Smooth muscle cell (in vitro differentiated cells): Measurements from ENCODE around the gene CADPS. TPM values are rescaled to one million over a fixed set of nuclear protein-coding genes. Genes with fewer than 3 reads are reported as not detected.

Experiments used
- DNase-seq: peaks from one replicate; lab custom pipeline; 2025; ENCODE audit not compliant: unreplicated experiment; lab: John Stamatoyannopoulos, UW
- H2AFZ ChIP-seq: fragments of 200-600 bp; sonication (generic); 2 replicates; pipeline ENCODE4 v1.6.0; 2016; ENCODE audit warnings: antibody characterized with exemption, low read depth, mild to moderate bottlenecking
- H3F3A ChIP-seq: fragments of 200-600 bp; sonication (generic); 2 replicates; pipeline ENCODE4 v1.6.0; 2017; ENCODE audit warnings: antibody characterized with exemption, low read depth
- H3K27ac ChIP-seq: fragments of 200-600 bp; sonication (generic); 2 replicates; pipeline ENCODE4 v1.5.1; 2016; ENCODE audit warnings: low read depth, mild to moderate bottlenecking
- H3K27me3 ChIP-seq: fragments of 200-600 bp; sonication (generic); 2 replicates; pipeline ENCODE4 v1.6.1; 2016; ENCODE audit warnings: low read depth, mild to moderate bottlenecking
- H3K36me3 ChIP-seq: fragments of 200-600 bp; sonication (generic); 2 replicates; pipeline ENCODE4 v1.5.1; 2016; ENCODE audit warnings: low read depth
- H3K4me1 ChIP-seq: fragments of 200-600 bp; sonication (generic); 2 replicates; pipeline ENCODE4 v1.5.1; 2016; ENCODE audit warnings: low read depth
- H3K4me2 ChIP-seq: fragments of 200-600 bp; sonication (generic); 2 replicates; pipeline ENCODE4 v1.6.0; 2016; ENCODE audit warnings: mild to moderate bottlenecking
- H3K4me3 ChIP-seq: fragments of 200-600 bp; sonication (generic); 2 replicates; pipeline ENCODE4 v1.5.1; 2016; ENCODE audit warnings: mild to moderate bottlenecking
- H3K79me2 ChIP-seq: fragments of 200-600 bp; sonication (generic); 2 replicates; pipeline ENCODE4 v1.6.0; 2016; ENCODE audit warnings: low read depth, mild to moderate bottlenecking
- H3K9ac ChIP-seq: fragments of 200-600 bp; sonication (generic); 2 replicates; pipeline ENCODE4 v1.6.0; 2016; ENCODE audit warnings: low read depth
- H3K9me3 ChIP-seq: fragments of 200-600 bp; sonication (generic); replicated peaks from 2 replicates; pipeline ENCODE4 v1.5.1; 2016; ENCODE audit warnings: low read depth
- H4K20me1 ChIP-seq: fragments of 200-600 bp; sonication (generic); 2 replicates; pipeline ENCODE4 v1.6.0; 2016; ENCODE audit warnings: low read depth
- WGBS: methylation state at CpG from one replicate; pipeline ENCODE4 v1.1.7; 2016; ENCODE audit warnings: low lambda C conversion rate; 5-methylcytosine and 5-hydroxymethylcytosine counted together
- polyA plus RNA-seq: library from polyadenylated mRNA; unstranded; fragments of >200 nt; fragmentation: Nextera tagmentation; extraction: Ambion mirVana; gene quantifications from 2 replicates; pipeline ENCODE4 v1.2.1, GENCODE V29; 2016
- total RNA-seq: library from RNA; depleted of rRNA; stranded (reverse); fragments of >200 nt; gene quantifications from 2 replicates; pipeline ENCODE4 v1.2.3, GENCODE V29; 2014
- TF ChIP-seq, protein P1 (sequence below): fragments of 200-600 bp; sonication (generic); IDR thresholded peaks from 2 replicates; pipeline ENCODE4 v1.5.1; 2017; ENCODE audit warnings: borderline replicate concordance, mild to moderate bottlenecking, antibody characterized with exemption; ENCODE audit not compliant: insufficient read depth, poor library complexity, severe bottlenecking

The CADPS gene
- total and polyA plus RNA-seq, 2 experiments from 2014 or later, result 4.4 to 38.4 TPM

DNA sequence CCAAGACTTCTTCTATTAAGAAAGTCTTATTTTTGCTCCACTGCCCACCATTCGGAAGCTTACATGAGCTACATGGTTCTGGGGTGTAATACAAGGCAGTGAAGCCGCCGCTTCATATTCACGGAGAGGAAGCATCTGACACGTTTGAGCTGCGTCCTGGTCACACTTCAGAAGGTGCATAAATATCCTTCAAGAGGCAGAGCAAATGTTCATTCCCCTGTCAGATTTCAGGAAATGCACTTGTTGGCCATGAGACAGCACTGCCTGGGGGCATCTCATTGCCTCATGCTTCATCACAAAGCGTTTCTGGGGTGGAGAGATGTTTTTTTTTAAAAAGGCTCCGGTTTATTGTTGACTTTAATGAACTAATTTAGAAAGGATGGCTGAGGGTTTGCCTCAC lies 119.9 kb downstream of the CADPS start:
- Histone ChIP-seq H3K4me2 (no peak overlapping the region), H3K27me3 (no peaks in the 10 kb centered on the region), H3K36me3 (no peaks in the 10 kb centered on the region), H3K4me1 (no peaks in the 10 kb centered on the region), H3K79me2 (no peaks in the 10 kb centered on the region), H3F3A (no peaks in the 10 kb centered on the region), H3K4me3 (no peak overlapping the region), H3K27ac (no peak overlapping the region), H3K9me3 (no peaks in the 10 kb centered on the region), H3K9ac (no peak overlapping the region), H2AFZ (no peak overlapping the region), H4K20me1 (no peaks in the 10 kb centered on the region)
- TF ChIP-seq, protein P1, sequence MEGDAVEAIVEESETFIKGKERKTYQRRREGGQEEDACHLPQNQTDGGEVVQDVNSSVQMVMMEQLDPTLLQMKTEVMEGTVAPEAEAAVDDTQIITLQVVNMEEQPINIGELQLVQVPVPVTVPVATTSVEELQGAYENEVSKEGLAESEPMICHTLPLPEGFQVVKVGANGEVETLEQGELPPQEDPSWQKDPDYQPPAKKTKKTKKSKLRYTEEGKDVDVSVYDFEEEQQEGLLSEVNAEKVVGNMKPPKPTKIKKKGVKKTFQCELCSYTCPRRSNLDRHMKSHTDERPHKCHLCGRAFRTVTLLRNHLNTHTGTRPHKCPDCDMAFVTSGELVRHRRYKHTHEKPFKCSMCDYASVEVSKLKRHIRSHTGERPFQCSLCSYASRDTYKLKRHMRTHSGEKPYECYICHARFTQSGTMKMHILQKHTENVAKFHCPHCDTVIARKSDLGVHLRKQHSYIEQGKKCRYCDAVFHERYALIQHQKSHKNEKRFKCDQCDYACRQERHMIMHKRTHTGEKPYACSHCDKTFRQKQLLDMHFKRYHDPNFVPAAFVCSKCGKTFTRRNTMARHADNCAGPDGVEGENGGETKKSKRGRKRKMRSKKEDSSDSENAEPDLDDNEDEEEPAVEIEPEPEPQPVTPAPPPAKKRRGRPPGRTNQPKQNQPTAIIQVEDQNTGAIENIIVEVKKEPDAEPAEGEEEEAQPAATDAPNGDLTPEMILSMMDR, result no peak
- DNase-seq, result no peak
- WGBS, result 88% methylated on average over 8 of the region's 8 CpGs

DNA sequence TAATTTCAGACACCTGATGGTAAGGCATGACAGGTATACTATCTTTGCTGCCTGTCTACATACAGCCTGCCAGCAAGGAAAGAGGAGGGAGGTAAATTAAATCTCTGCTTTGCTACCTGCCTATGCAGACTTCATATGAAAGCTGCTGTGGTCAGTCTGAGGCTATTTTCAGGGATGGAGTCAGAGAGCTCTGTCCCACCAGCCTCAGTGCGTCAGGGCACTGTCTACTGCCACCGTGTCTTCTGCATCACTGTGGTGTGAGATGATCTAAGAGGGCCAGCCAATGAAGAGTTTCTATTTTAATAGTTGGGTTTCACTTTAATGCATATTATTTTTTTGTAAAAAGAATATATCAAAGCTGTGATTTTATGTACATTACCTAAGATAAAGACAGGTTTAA lies 125.6 kb downstream of the CADPS start:
- WGBS, result 86% methylated on average over 2 of the region's 2 CpGs
- TF ChIP-seq, protein P1, result no peak
- Histone ChIP-seq H3K4me2 (no peak overlapping the region), H3K79me2 (no peaks in the 10 kb centered on the region), H3K4me3 (no peak overlapping the region), H3K9ac (no peak overlapping the region), H2AFZ (no peak overlapping the region), H3K4me1 (no peaks in the 10 kb centered on the region), H4K20me1 (no peaks in the 10 kb centered on the region), H3K9me3 (no peaks in the 10 kb centered on the region), H3K27me3 (no peaks in the 10 kb centered on the region), H3K27ac (no peak overlapping the region), H3K36me3 (no peaks in the 10 kb centered on the region), H3F3A (no peaks in the 10 kb centered on the region)
- DNase-seq, result no peak

DNA sequence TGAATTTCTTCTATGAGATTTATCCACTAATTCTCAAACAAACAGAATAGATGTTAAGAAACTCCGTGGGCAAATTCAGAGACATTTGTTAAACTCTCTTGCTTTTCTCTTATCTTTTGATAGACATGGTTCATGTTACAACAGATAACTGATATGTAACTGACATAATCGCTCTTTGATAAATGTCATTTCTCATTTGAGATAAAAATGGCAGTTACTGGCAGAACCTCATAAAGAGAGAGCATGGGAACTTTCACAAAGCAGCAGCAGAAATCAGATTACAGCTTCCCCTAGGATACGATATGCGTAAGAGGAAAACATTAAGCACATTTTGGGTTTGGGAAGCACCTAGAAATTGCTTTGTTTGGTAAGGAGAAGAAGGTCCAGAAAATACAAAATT lies 126.1 kb downstream of the CADPS start:
- Histone ChIP-seq H3K4me1 (no peaks in the 10 kb centered on the region), H2AFZ (no peak overlapping the region), H3K79me2 (no peaks in the 10 kb centered on the region)

DNA sequence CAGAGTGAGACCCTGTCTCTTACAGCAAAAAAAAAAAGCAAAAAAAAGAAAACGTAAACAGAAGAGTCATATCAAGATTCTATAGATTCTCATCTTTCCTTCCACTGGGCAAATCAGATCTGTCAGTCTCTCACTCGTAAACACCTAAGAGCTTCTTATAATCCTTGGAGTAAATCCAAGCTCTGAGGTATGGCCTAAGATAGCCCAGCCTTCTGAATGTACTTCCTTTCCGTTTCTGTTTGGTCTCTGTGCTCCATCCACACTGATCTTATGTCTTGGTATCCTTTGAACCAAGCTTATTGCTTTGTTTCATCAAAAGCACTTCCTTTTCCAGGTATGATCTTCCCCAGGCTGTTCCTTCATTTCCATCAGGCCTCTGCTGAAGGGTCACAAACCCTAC lies 137.8 kb downstream of the CADPS start:
- Histone ChIP-seq H3K4me3 (no peak overlapping the region), H3K4me2 (no peak overlapping the region), H3K9me3 (no peaks in the 10 kb centered on the region), H3F3A (no peaks in the 10 kb centered on the region), H3K27ac (no peak overlapping the region), H3K36me3 (no peaks in the 10 kb centered on the region), H3K9ac (no peak overlapping the region), H3K79me2 (no peaks in the 10 kb centered on the region), H2AFZ (no peak overlapping the region), H3K27me3 (no peaks in the 10 kb centered on the region), H4K20me1 (no peaks in the 10 kb centered on the region), H3K4me1 (no peaks in the 10 kb centered on the region)
- DNase-seq, result no peak
- WGBS, result 87% methylated on average over 3 of the region's 3 CpGs
- TF ChIP-seq, protein P1, result no peak

More for the DNA sequence above, 126.1 kb downstream of the CADPS start:
- H4K20me1 ChIP-seq, result no peaks in the 10 kb centered on the region
- H3K9ac ChIP-seq, result no peak overlapping the region
- no peak for DNase-seq
- H3K4me3 ChIP-seq, result no peak overlapping the region
- H3K36me3 ChIP-seq, result no peaks in the 10 kb centered on the region
- H3K9me3 ChIP-seq, result no peaks in the 10 kb centered on the region
- 62% methylated on average over 4 of the region's 4 CpGs for WGBS
- no peak overlapping the region for H3K4me2 ChIP-seq
- H3F3A ChIP-seq, result no peaks in the 10 kb centered on the region
- no peaks in the 10 kb centered on the region for H3K27me3 ChIP-seq
- TF ChIP-seq, protein P1, result no peak
- H3K27ac ChIP-seq, result no peak overlapping the region
